Ramos (cell line): ENCODE measurements around the gene CTBP2.

ENCODE experiments used
- in situ Hi-C: fragments of 300-500 bp; cut with MboI; formaldehyde crosslinking; loops from one replicate; pipeline ENCODE4 v1.14.3; 2022; ENCODE audit warnings: low sequenced_read_pairs; ENCODE audit not compliant: unreplicated experiment

Gene CTBP2

DNA sequence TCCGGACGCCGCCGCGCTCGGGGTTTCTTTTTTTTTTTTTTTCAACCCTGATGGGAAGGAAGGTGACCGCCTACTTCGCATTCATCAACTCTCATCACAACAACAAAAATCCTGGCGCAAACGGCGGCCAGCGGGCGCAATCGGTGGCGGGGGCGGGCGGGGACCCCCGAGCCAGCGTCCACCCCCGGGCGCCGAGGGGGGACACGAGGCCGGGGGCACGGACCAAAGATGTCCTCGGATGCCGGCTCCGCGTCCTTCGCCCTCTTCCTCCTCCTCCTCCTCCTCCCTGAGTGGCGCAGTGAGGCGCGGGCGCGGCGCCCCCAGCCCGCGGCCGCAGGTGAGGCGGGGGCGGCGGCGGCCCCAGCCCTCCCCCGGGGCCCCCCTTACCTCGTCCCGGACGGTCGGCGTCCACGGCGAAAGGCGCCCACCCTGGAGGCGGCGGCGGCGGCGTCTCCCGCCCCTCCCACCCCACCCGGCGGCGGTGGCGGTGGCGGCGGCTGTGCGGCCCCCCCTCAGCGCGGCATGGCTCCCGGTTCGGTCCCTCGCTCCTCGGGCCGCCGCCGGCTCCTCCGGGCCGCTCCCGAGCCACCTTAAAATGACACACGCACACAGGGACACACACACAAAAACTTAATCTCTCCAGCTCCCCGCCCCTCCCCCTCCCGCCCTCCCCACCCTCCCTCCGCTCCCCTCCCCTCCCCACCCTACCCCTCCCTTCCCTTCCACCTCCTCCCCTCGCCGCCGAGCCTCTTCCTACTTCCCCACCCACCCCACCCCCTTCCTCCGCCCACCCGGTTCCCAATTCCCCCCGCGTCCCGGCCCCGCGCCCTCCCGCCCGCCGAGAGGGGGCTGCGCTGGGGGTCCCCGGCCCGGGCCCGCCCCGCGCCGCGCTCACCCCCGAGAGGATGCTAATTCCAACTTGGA lies at the start of gene CTBP2:
Gene CTBP2 (minus strand): TSS at position 632 of the 924 bp plus-strand sequence.
- in situ Hi-C loops = no loop called here

DNA sequence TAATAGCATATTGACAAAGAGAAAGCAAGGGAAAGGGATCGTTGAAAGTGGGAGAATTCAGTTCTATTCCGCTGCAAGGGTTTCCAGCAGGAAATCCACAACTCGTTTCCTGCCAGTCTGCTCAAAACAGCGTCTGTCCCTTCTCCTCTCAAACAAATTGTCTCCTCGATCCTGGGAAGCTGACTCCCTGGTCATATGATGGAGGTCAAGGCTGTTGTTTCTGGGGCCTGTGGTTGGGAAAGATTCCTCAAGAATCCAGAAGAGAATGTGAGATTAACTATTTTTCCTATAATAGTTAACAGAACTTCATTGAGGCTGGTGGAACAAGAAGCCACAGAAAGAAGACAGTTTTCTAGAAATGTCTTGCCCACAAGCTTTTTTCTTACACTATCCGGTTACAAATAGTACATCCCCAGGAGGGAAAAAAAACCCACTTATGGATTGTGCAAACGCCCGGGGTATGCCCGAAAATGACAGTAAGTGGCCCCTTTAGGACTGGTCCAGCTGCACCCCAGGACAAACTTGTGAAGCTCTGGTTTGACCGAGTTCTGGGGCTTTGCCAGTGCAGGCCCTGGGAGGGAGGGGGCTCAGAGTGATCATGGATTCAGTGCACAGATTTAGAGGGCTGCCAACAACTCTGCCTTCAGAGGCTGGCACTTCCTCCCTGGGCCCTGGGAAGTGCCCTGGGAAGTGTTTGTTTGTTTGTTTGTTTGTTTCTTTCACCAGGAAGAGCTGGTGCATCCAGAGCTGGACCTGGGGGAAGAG lies 49.4 kb upstream of the CTBP2 start:
- in situ Hi-C loops = no loop called here

DNA sequence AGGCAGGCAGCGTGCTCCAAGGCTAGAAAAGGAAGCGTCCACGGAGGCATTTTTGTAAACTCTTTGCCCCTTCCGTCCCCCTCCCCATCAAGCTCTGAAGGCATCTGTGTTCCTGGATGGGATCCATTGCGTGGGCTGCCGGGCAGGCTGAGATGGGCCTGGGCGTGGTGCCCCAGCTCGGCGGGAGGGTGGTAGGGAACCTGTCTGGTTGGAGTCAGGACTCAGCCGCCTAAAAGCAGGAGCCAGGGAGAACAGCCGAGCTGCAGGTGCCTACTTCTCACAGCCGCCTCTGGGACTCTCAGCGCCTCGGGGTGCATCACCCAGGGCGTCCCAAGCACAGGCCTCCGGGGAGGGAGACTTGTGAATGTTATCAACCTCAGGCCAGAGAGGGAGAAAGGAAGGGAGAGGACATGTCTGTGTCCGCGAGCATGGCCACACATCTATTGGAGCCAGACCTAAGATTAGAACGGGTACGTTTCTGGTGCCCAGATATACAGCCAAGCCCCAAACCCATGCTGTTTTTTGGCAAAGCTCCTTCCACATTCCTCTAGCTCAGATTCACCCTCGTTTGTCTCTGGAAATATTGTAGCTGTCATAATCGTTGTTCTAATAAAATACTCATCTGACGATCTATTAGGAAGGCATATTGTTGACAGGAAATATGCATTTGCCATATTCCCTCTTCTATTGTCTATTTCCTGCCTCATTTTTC lies 48.6 kb upstream of the CTBP2 start:
- in situ Hi-C loops = no loop called here

DNA sequence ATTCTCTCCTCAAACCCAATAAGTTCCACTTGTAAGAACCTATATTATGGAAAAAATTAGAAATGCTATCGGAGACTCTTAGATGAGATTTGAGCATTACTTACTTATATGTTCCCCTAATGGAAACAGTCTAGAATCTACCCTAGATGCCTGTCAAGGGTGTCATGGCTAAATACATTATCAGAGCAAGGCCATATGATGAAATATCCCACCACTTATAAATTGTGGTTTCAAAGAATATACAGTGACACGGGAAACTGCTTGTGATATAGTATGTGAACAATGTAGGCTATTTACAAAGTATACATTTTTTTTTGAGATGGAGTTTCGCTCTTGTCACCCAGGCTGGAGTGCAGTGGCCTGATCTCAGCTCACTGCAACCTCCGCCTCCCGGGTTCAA lies 46.3 kb upstream of the CTBP2 start:
- in situ Hi-C loops = no loop called here

DNA sequence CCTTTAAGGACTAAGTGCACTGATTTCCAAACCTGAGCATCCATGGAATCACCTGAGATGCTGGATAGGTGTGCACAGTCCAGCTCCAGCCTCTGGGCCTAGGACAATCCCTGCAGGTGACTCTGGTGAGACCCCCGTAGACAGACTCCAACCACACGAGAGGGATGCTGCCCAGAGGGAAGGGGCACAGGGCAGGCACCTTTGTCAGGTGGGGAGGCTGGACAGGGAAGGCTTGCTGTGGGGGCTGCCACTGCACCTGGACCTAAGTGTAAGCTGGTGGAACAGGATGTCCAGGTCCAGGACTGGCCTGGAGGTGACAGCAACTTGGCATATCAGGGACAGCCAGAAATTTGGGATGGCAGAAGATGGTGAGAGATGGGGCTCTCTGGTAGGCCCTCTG lies 45.1 kb upstream of the CTBP2 start:
- in situ Hi-C loops = no loop called here

DNA sequence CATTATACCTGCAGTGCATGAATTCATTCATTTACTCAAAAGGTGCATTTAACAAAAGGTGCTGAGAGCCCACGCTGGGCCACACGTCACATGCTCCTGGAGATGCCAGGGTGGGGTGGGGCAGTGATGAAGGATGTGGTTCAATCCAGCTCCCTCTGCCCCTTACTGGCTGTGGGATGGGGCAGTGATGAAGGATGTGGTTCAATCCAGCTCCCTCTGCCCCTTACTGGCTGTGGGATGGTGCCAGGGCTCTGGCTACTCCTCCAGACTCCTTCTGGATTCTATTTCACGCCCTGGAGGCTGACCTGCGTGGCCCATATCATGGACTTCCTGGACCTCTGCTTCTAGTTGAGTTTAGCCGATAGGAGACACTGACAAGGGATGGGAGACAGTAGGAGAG lies 44.0 kb upstream of the CTBP2 start:
- in situ Hi-C loops = no loop called here

DNA sequence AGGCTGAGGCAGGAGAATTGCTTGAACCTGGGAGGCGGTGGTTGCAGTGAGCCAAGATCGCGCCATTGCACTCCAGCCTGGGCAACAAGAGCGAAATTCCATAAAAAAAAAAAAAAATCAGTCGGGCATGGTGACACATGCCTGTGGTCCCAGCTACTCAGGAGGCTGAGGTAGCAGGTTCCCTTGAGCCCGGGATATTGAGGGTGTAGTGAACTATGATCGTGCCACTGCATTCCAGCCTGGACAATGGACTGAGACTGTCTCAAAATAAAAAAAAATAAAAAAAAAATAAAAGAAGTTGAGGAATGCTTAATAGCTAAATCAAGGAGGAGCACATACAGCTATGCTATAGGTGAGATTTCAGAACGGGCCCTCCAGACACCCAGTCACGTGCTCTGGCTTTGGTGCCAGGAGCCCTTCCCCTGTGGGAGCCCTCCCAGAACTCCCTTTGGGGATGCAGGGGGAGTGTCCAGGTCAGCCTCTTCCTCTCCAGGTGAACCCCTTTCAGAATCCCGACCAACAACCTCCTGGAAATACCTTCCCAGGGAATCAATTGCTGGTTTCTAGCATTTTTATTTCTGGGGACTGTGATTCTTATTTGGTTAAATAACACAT lies 42.9 kb upstream of the CTBP2 start:
- in situ Hi-C loops = no loop called here

DNA sequence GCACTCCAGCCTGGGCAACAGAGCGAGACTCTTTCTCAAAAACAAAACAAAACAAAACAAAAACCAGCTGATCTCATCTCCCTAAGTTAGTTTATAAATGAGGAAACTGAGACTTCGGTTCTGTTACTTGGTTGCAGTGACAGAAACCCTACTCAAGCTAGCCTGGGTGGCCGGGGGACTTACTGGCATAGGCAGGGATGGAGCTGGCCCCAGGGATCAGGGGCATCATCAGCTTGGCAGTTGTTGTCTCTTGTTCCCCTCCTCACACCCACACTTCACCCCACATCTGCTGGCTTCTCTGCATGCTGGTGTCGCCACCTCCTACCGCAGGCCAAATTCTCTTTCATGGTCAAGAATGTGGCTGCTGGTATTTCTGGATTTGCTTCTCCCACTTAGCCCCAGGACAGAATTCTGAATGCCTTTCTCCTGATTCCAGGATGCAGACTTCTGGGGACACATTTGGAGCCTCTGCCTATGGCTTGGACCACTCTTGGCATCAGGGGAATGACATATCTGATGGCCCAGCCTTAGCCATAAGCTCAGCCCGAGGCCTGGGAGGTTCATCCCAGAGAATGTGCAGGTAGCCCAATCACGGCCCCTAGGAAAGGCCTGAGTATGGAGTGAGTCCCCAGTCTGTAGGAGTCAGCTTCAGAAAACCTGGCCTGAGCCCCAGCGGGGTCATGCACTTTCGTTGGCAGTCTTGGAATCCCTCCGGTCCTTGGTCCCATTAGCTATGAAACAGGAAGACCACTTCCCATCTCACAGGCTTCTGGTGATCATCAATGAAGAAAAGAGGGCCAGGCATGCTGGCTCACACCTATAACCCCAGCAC lies 41.6 kb upstream of the CTBP2 start:
- in situ Hi-C loops = no loop called here

DNA sequence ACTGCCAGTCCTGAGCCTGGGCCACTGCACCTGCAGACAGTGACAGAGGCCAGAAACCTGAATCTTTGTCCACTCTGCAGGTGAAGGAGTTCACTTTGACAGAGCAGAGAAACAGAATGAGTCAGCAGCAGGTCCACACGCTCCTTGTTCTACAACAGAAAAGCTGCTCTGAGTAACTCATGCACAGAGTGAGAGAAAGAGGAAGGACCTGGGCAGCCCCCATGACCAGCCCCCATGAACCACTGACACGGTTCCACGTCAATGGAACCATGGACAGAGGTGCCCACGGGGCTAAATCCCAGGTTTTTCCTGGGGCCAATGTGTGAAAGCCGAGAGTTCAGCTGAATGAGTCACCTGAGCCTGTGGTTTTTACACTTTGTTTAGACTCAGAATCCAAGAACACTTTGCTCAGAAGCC lies 40.8 kb upstream of the CTBP2 start:
- in situ Hi-C loops = no loop called here

DNA sequence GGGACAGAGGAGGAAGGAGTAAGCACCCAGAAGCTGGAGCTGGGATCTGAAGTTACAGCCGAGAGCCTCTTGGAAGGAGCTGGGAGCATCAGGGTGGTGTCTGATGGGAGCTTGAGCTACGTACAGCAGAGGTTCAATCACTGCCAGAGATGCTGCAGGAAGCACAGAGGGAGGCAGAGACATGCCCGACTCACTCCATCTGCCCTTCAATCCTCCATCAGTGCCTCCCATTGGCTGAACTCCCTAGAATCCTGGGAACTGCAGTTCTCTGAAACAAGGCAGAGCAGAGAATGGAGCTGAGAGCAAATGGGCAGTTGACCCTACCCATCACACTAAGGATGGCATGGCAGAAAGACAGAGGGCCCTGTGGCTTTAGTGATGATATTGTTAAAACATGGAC lies 40.0 kb upstream of the CTBP2 start:
- in situ Hi-C loops = no loop called here

DNA sequence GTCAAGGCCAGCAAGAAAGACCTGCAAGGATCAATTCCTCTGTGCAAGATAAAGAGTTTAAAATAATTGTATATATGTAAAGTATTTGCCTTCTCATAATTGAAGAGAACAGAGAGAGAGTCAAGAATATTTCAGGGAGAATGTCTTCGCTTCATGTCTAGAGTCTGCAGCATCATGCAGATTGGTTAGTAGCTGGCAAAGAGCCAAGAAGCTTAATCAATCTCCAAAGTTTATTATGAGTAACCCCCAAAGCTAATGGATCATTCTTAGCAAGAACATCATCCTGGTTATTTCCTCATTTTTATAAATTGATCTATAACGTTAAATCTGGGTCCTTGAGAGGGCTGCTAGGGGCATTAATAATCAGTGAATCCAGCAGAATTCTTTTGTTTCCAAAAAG lies 38.9 kb upstream of the CTBP2 start:
- in situ Hi-C loops = no loop called here

DNA sequence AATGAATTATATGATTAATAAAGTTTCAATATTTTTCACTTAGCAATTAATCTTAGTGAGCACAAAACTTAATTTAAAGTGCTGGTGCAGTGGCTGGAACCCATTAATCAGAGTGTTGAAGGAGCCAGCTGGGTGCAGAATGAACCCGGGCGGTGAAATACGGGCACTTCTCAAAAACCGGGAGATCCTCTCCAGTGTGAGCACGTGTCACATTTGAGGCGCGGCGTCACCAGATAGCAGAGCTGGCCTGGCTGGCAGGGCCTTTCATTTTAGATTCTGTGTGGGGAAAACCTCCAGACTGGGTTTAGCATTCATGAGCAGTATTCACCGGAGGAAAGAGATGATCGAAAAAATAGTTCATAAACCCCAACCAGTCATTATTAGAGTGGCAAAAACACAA lies 34.5 kb upstream of the CTBP2 start:
- in situ Hi-C loops = no loop called here

DNA sequence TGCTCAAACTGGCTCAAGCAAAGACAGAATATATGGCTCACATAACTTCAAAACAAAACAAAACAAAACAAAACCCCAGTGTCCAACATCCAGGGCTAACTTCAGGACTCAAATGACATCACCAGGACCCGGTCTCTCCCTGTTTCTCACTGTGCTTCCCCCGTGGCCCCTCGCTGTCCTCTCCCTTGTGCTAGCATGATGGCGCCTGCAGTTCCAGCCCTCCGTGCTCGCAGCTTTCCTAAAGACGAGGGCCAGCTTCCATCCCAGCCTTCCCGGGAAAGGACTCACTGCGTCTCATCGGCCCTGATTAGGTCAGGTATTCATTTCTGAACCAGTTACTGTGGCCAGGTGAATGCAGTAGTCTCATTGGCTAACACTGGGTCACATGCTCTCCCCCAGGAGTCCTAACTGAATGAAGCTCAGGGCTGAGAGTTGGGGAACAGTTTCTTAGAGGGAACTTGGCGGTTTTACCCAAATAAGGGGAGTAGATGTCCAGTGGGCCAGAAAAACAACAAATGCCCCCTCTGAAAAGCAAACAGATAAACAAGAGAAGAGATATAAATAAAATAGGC lies 33.0 kb upstream of the CTBP2 start:
- in situ Hi-C loops = no loop called here

DNA sequence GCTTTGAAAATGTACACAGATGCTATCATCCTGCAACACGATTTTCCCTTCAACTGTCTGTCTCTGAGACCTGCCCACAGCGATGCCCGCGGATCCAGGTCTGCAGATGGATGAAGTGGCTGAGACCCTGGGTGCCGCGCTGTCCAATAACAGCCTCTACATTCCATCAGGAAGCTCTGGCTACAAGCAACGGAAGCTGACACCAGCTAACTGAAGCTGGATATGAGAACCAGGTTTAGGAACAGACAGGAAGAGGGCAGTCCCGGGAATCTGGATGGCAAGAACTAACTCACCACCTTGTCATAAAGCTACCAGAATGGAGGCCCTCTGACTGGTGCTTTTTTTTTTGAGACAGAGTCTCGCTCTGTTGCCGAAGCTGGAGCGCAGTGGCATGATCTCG lies 32.3 kb upstream of the CTBP2 start:
- in situ Hi-C loops = no loop called here

DNA sequence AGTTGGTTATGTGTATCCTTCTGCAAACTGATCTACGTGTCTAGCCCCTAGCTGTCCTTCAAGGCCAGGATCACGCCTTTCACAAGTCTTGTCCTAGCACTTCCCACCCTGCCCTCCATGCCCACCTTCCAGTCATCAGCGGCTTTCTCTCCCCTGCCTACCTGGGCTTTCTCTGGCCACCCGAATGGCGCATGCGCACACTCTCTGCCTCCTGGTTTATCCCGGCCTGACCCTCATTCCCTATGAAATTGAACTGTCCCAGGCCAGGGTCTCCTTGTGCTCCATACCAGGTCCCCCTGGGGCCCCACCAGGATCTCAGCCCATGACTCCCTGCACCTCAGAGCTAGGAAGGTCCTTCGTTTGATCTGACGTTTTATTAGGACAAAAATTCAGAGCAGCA lies 31.6 kb upstream of the CTBP2 start:
- in situ Hi-C loops = no loop called here

DNA sequence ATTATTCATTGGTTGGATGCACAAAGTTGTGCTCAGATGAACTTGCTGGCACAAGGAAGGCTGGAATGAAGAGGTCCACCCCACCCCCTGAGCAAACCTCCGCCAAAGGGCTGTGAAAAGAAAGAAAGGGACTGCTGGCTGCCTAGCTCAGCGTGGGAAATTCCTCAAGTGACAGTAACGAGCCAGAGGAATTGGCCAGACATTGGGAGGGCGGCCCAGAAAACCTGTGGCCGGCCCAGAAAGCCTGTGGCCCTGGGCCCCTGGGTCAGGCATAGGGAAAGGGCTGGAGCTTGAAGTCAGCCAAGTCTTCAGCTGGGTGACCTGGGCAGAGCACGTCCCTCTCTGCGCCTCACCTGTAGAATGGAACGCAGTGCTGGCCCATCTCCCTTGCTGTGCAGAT lies 30.6 kb upstream of the CTBP2 start:
- in situ Hi-C loops = no loop called here

DNA sequence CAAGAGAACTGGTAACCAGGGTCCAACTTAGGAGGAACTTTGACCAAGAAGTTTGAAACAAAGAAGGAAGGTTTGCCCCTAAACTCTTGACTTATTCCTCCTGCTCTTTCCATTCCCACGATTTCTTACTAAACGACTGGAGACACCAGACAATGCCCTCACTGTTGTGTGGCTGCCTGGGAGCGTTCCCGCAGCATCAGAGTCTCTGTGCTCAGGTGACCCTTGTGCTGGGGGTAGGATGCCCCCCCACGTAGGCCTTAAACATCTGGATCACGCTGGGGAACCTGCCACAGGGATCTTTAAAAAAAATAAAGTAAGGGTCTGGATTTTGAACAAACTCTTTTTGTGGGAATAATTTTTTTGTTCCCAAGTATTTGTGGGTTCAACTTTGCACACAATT lies 30.1 kb upstream of the CTBP2 start:
- in situ Hi-C loops = no loop called here

DNA sequence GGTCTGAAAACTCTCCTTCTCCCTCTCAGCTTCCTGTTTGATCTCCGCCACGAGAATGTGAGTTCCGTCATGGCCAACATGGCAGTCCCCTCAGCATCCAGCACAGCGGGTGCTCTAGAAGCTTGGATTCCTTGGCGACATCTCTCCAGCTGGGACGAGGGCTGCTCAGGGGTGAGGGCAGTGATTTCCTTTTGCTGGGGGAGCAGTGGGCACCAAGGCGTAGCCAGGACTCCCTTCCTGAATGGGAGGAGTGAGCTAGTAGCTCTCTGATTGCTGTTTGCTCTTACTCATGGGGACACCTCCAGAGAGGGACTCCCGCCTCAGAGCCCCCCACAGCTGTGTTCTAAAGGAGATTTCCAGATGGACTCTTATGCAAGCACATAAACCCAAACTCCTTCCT lies 28.8 kb upstream of the CTBP2 start:
- in situ Hi-C loops = no loop called here
